Smooth muscle cell of the brain vasculature (primary cell): ENCODE data around the gene DCP2.
"Not testable (repeated sequence)": the region's sequence is repeated elsewhere in the genome, so short reads cannot be mapped to it uniquely, and the experiment has no call there.

Experiments used
- DNase-seq: peaks from one replicate; pipeline ENCODE4 v3.0.0-alpha.2; 2012; ENCODE audit warnings: low read depth, low spot score

DCP2 gene

DNA sequence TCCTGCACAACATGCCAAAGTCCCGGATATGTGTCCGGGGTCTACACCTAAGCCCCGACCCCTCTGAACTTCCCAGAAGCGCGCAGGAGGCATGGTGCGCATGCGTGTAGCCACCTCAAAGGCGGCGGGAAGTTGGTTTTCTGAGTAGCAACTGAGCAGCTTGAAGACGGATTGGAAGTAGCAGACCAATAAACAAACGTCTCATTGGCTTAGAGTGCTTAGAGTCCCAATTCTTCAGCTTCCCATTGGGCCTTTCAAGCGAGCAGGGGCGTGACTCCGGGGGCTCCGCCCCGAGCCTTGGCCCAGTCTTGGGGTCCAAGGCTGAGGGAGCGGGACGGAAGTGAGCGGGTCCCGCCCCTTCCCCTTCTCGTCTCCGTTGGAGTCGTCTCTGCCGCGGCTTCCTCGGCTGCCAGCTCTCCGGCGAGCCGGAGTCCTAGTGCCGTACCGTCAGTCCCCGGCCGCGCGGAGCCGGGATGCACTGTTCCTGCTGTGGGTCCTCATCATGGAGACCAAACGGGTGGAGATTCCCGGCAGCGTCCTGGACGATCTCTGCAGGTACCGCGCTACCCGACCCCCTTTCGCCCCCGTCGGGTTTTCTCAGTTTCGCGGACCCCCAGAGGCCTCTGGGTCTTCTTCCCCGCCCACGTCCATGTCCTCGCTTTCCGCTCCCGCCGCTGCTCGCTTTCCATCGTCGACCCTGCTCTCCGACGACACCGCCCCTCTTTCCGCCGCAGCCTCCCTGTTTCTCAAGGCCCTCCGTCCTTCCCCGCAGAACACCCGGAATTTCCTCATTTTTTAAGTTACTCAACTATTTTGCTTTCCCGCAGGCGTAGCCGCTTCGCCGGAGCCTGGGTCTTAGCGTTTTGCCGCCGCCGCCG, at the start of gene DCP2:
Gene DCP2 (plus strand): TSS at position 367 of the 878 bp plus-strand sequence. CDS start 136 bp downstream, at position 503.
- peak; percentile 96 for DNase-seq

DNA sequence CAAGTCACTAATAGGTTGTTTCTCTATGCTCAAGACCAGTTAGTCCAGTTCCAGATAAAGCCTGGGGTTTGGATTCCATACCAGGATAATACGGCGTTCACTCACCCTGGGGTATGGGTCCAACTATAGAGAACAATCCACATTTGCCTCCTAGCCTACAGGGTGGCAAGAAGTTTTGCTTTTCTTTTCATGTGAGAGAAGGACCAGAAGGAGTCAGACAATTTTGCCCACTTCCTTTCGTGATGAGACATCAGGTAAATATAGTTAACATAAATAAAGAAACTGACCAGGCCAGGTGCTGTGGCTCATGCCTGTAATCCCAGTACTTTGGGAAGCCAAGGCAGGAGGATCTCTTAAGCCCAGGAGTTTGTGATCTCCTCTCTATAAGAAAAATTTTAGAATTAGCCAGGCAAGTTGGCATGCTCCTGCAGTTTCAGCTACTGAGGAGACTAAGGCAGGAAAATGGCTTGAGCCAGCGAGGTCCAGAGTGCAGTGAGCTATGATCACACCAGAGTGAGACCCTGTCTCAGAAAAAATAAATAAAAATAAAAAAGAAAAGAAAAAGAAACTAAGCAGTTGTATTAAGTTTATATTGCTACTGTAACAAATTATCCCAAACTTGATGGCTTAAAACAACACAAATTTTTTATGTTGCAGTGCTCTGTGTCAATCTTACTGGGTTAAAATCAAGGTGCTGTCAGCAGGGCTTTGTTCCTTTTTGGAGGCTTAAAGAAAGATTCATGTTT, 47.1 kb upstream of the DCP2 start:
- no peak for DNase-seq

DNA sequence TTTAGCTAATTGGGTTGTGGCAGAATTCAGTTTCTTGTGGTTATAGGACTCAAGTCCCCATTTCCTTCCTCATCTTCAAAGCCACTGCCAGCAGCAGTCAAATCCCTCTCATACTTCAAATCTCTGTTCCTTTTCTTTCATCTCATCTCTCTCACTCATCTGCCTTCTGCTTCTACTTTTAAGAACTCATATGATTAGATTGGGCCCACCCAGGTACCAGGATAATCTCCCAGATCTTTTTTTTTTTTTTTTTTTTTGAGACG, 46.6 kb upstream of the DCP2 start:
- no peak for DNase-seq

DNA sequence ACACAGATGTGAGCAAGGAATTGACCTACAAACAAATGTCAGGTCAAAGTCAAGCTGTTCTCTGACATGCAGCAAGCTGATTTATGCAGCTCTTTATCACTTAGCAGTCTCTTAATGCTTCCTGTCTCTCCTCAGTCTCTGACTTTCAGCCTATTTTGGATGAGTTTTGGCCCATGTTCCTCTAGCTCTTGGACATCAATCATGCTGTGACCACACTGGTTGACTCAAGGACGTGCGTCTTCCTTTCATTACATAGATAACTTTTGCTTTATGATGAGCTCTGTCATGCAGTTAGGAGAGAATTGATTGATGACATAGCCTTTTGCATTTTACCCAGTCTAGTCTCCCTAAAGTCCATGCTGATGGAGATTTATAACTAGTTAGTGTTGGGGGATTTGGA, 45.1 kb upstream of the DCP2 start:
- no peak for DNase-seq

DNA sequence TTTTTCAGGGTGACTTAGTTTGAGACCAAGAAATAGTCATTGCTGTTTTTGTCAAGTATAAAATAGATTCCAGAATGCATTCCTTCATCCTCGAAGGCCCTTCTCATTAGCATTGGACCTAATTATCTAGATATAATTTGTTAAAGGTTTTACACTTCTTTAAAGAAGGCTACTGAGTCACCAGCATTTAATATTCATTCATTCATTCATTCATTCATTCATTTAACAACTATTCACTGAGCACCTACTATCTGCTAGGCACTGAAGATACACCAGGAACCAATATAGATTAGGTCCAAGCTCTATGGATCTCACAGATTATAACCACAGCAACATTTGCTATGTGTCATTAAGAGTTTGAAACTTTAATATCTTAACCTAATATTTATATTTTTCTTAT, 43.5 kb upstream of the DCP2 start:
- no peak for DNase-seq

DNA sequence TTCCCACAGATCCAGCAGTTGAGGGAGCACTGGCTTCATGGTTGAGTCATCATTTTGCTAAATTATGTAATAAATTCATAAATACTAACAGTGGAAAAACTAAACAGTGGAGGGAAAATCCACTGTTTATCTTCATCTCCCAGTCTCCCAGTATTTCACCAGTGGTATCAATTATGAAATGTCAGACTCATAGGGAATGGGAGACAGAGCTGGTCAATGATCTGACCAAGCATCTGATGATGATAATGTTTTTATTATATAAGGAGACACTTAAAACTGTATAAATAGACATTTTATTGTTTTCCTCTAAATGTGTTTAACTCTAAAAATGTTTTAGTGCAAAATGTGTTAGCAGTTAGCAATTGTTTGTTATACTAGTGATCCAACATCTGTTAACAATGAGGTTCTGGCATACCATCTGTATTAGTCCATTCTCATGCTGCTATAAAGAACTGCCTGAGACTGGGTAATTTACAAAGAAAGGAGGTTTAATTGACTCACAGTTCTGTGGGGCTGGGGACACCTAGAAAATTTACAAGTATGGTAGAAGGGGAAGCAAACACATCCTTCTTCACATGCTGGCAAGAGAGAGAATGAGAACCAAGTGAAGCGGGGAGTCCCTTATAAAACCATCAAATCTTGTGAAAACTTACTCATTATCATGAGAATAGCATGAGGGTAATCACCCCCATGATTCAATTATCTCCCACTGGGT, 42.8 kb upstream of the DCP2 start:
- DNase-seq = no peak

DNA sequence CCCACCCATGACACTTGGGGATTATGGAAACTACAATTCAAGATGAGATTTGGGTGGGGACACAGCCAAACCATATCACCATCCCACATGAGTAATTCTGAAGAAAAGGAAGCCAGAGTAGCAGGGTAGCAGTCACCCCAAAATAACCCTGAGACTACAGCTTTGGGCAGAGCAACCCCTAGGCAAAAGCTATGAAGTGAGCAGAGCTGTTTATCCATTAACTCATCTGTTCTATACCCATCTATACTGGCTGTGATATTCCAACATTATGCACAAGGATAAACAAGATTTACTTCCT, 42.3 kb upstream of the DCP2 start:
- no peak for DNase-seq

DNA sequence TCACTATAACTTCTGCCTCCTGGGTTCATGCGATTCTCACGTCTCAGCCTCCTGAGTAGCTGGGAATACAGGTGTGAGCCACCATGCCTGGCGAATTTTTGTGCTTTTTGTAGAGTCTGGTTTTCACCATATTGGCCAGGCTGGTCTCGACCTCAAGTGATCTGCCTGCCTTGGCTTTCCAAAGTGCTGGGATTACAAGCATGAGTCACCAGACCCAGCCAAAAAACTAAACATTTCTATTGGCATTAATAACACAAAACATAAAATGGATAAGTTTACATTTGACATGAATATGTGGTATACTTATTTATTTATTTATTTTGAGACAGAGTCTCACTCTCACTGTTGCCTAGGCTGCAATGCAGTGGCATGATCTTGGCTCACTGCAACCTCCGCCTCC, 40.9 kb upstream of the DCP2 start:
- no peak for DNase-seq

DNA sequence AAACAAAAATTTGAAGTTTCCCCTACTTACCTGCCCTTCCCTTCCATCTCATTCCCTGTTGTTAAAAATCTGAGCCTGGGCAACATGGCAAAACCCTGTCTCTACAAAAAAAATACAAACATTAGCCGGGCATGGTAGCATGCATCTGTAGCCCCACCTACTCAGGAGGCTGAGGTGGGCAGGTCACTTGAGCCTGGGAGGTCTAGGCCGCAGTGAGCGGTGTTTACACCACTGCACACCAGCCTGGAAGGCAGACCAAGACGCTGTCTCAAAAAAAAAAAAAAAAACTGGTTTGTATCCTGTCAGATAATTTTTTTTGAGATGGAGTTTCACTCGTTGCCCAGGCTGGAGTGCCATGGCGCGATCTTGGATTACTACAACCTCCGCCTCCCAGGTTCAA, 38.3 kb upstream of the DCP2 start:
- DNase-seq = no peak

DNA sequence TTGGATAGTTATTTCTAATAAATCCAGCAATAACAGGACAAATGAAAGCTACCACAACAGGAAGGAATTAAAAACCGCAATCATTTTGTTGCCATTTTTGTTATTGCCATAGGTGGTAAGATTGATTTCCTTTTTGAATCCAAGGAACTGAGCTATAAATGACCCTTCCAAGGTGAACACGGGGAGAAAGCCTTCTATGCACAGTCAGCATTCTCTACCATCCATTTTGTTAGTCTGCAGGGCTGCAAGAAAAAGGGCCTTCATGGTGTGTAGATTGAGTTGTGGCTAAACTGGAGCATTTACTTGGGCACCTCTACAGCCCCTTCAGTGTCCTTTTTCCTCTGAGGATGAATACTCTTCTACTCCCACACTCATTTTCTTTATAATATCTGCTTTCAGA, 35.9 kb upstream of the DCP2 start:
- DNase-seq = no peak

DNA sequence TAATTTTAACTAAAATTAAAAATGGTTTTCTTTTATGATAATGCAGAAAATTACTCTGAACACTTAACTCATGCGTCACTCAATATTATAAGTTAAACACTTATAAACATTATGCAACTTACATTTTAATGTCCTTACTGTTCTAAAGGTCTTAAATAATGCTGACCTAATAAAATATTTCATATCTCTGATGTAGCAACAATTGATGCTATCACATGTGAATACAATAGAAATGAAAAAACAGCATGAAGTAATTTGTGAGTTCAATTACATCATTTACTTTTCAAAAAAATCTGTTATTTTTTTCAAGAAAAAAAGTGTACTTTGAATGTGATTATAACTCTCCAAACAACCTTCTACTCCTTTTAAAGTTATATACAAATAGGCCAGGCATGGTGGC, 28.1 kb upstream of the DCP2 start:
- no peak for DNase-seq

DNA sequence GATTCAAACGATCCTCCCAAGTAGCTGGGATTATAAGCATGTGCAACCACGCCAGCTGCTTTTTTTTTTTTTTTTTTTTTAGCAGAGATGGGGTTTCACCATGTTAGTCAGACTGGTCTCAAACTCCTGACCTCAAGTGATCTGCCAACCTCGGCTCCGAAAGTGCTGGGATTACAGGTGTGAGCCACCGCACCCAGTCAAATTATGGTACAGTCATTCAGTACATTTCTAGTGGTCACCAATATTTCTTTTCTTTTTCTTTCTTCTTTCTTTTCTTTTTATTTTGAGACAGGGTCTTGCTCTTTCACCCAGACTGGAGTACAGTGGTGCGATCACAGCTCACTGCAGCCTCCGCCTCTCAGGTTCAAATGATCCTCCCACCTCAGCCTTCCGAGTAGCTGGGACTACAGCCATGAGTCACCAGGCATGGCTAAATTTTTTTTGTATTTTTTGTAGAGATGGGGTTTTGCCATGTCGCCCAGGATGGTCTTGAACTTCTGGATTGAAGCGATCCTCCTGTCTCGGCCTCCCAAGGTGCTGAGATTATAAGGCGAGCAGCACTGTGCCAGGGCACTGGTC, 25.4 kb upstream of the DCP2 start:
- DNase-seq = no peak

DNA sequence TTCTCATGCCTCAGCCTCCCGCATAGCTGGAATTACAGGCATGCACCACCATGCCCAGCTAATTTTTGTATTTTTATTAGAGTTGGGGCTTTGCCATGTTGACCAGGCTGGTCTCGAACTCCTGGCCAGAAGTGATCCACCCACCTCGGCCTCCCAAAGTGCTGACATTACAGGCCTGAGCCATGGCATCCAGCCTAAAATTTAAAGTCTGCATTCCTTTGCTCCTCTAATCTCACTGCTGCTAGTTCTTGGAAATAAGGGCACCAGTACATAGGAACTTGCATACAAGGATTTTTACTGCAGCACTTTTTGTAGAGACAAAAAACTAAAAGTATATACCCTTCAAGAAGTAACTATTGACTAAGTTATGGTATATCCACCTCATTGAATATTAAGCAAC, 20.0 kb upstream of the DCP2 start:
- DNase-seq = no peak

DNA sequence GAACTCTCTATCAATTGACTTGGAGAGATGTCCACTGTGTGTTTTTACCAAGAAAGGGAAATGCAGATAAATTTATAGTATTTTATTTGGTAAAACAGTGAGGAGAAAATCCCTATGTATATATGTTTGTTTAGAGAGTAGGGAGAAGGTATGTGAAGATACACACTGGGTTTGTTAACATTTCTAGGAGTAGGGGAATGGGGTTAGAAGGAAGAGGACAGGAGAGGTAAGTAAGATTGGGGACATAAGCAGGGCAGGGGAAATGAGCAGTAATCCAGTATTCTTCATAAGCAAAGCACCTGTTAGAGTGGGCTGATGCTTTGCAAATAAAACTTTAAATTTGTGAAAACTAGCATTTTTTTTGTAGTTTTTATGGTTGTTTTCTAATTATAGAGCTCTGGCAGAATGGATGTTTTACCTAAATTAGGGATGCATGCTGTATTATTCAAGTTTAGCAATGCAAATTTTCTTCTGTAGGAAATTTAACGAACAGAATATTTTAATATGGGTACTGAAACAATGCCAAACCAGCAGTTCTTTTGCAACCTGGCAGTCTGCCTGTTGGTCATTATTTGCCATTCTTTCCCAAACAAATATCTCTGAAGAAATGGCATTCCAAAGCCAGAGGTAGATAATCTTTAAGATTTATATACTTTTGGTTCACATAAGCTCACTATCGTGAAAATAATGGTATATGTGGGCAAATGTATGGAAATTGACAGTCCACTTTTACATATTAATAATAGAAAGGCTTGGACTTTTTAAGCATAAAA, 19.4 kb upstream of the DCP2 start:
- no peak for DNase-seq

DNA sequence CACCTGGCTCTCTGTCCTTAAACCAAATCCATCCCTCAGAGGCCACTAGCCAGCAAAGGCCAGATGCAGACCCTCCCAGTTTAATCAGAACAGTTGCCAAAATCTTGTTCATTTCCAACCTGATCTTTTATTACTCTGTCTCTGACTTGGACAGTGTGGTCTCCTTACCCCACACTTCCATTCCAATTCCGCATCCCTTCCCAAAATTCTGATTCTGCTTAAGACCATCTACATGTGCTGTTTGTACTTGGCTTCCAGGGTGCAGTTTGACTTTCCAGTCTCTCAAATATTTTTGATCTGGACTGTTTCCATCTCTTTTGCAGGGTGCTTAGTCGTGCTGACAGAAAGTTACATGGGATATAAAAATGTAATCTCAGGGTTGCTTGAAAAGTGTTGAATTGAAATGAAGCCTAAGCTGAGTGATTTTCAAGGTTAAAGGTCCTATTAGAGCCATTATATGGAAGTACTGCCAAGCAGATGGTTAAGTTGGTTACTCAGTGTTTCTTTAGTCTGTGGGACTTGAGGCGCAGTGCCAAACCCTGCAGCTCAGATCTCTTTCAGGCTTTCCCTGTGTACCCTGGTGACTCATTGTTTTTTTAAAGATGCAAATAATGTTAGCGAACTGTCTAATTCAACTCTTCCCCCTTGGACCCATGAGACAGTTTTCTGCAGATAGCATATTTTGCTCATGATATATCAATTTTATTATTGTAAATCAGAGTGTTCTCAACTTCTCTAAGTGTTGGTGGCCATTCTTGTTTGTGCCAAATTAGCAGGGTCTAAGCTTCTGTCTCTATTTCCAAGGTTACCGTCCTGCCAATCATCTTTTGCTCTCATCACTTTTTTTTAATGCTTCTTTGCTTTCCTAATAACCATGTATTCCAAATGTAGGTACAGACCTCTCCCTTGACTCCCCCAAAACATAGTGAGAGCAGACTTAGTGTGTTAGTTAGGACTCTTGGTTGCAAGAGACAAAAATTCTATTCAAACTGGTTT, 18.2 kb upstream of the DCP2 start:
- DNase-seq = peak; percentile 92

DNA sequence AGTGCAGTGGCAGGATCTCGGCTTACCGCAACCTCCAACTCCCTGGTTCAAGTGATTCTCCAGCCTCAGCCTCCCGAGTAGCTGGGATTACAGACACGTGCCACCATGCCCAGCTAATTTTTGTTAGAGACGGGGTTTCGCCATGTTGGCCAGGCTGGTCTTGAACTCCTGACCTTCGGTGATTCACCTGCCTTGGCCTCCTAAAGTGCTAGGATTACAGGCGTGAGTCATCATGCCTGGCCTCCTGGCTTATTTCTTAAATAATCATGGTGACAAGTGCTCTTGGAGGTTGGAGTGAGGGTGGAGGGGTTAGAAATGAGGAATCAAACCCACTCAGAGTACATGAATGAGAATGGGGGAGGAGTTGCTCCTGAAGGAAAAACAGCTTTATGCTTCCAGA, 16.7 kb upstream of the DCP2 start:
- DNase-seq = not testable (repeated sequence)

DNA sequence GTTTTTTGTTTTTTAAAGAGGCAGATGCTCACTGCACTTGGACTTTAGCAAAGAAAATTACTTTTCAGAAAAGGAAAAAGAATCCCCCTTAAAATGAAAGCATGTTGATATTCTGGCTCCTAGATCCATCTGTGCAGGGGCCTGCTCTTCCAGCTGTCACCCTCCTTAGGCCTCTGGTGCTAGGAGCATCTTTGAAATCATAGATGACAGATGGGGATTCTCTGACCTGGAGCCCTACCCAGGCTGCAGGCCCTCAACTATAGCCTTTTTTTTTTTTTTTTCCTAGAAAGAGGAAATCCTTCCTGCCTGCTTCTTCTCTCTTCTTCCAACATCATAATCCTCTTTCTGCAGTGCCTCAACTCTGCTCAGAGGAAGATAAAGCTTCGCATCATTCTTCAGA, 16.3 kb upstream of the DCP2 start:
- no peak for DNase-seq

DNA sequence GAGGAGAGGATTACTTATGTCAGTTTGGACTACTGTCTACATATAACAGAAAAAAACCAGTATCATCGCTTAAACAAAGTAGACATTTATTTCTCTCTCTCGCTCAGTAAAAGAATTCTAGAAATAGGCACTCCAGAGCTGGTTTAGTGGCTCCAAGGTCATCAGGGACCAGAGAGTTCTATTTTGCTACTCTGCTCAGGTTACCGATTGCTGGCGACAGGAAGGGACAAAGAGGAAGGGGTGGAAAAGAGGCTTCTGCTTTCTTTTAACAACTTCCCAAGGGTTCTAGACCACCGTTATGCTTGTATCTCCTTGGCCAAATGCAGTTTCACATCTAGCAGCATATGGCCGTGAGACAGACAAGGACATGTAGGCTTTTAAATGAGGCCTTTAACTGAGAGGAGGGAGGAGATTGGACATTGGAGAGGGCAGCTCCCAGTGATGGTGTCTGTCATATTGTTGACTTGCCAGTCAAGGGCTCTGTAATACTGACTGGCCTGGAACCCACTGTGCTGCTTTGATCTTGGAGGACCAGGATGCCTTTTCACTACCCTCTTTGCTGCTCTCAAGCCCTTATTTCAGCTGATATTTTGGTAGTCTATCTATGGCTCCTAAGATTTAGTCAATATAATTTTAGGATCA, 15.6 kb upstream of the DCP2 start:
- no peak for DNase-seq

DNA sequence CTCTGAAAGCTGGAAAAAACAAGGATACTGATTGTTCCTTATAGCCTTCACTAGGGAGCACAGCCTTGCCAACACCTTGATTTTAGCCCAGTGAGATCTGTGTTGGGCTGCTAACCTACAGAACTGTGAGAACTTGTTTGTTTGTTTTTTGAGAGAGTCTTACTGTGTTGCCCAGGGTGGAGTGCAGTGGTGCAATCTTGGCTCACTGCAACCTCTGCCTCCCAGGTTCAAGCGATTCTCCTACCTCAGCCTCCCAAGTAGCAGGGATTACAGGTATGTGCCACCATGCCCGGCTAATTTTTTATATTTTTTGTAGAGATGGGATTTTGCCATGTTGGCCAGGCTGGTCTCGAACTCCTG, 13.2 kb upstream of the DCP2 start:
- DNase-seq = not testable (repeated sequence)

DNA sequence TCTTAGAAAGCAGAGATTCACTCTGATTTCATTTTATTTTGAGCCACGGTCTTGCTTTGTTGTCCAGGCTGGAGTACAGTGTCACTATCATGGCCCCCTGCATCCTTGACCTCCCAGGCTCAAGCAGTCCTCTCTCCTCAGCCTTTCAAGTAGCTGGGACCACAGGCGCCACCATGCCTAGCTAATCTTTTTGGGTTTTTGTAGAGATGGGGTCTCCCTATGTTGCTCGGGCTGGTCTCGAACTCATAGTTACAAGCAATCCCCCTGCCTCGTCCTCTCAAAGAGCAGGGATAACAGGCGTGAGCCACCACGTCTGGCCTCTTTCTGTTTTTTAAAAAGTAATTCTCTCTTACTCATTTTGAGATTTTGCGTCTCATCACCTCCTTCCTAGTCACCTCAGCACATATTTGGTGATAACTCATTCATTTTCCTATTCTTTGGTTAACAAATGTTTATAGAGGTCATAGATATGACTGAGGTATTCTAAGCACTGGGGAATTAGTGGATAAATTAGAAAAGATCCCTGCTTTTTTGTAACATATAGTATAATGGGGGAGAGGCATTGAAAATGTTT, 10.8 kb upstream of the DCP2 start:
- no peak for DNase-seq
